Omental fat pad (tissue), 4 donors: ENCODE data around the gene MYO1F. TPM values are rescaled to one million over a fixed set of nuclear protein-coding genes. Genes with fewer than 3 reads are reported as not detected.
A peak's percentile ranks its signal among the peaks of the same experiment; 100 is the strongest.

Source experiments
- ATAC-seq: fragments of 150-250 bp; one replicate; pipeline ENCODE4 v1.9.1; 2016; ENCODE audit warnings: mild to moderate bottlenecking, moderate library complexity; ENCODE audit not compliant: low FRiP score
- DNase-seq: peaks from one replicate; pipeline ENCODE4 v3.0.0-alpha.2; 2019; ENCODE audit warnings: low spot score
- CTCF ChIP-seq, 3 donors: fragments of 450-650 bp; IDR thresholded peaks; one replicate each; pipeline ENCODE4 v1.5.1; 2016 to 2017; ENCODE audit warnings: antibody characterized with exemption in 3 of 3, mild to moderate bottlenecking in 3 of 3, moderate library complexity in 2 of 3
- total RNA-seq, 4 donors: library from RNA; depleted of rRNA; stranded (reverse); fragments of >200 nt; gene quantifications; one replicate each; pipeline ENCODE4 v1.1.0, GENCODE V29; 2016

Gene MYO1F
- total RNA-seq, 4 donors from 2014 or later, result 13.9 to 86.7 (median 39.9) TPM

- DNase-seq (no peak), ATAC-seq (no peak)
- no peak for TF ChIP-seq CTCF (IDR thresholded peaks at IDR 0.05)
Observed at GRCh38 chr19:8529369-8530006, 47.8 kb downstream of the MYO1F start.

GRCh38 chr19:8528500-8528899 lies 48.7 kb downstream of the MYO1F start:
- no peak for ATAC-seq
- TF ChIP-seq CTCF (IDR thresholded peaks at IDR 0.05), result no peak
- DNase-seq, result no peak

GRCh38 chr19:8526345-8527091 lies 50.7 kb downstream of the MYO1F start:
- ATAC-seq (peak; percentile 84), DNase-seq (peak; percentile 86)
- TF ChIP-seq CTCF (IDR thresholded peaks at IDR 0.05), result no peak

- no peak for ATAC-seq
- DNase-seq, result no peak
- no peak for TF ChIP-seq CTCF (IDR thresholded peaks at IDR 0.05)
Observed at GRCh38 chr19:8525401-8525684, 51.9 kb downstream of the MYO1F start.

- no peak for DNase-seq
- no peak for TF ChIP-seq CTCF (IDR thresholded peaks at IDR 0.05)
- no peak for ATAC-seq
Observed at GRCh38 chr19:8519388-8519787, 57.9 kb downstream of the MYO1F start.

GRCh38 chr19:8518536-8518935 lies 58.7 kb downstream of the MYO1F start:
- DNase-seq, result no peak
- TF ChIP-seq CTCF (IDR thresholded peaks at IDR 0.05), result no peak
- ATAC-seq, result no peak
